NCI-H510A (cell line): ENCODE results near the gene NARS2.
"Not testable (repeated sequence)": the region's sequence is repeated elsewhere in the genome, so short reads cannot be mapped to it uniquely, and the experiment has no call there.

Experiments
- DNase-seq: peaks from one replicate; lab custom pipeline; 2025; lab: John Stamatoyannopoulos, UW

Gene NARS2, protein sequence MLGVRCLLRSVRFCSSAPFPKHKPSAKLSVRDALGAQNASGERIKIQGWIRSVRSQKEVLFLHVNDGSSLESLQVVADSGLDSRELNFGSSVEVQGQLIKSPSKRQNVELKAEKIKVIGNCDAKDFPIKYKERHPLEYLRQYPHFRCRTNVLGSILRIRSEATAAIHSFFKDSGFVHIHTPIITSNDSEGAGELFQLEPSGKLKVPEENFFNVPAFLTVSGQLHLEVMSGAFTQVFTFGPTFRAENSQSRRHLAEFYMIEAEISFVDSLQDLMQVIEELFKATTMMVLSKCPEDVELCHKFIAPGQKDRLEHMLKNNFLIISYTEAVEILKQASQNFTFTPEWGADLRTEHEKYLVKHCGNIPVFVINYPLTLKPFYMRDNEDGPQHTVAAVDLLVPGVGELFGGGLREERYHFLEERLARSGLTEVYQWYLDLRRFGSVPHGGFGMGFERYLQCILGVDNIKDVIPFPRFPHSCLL

DNA sequence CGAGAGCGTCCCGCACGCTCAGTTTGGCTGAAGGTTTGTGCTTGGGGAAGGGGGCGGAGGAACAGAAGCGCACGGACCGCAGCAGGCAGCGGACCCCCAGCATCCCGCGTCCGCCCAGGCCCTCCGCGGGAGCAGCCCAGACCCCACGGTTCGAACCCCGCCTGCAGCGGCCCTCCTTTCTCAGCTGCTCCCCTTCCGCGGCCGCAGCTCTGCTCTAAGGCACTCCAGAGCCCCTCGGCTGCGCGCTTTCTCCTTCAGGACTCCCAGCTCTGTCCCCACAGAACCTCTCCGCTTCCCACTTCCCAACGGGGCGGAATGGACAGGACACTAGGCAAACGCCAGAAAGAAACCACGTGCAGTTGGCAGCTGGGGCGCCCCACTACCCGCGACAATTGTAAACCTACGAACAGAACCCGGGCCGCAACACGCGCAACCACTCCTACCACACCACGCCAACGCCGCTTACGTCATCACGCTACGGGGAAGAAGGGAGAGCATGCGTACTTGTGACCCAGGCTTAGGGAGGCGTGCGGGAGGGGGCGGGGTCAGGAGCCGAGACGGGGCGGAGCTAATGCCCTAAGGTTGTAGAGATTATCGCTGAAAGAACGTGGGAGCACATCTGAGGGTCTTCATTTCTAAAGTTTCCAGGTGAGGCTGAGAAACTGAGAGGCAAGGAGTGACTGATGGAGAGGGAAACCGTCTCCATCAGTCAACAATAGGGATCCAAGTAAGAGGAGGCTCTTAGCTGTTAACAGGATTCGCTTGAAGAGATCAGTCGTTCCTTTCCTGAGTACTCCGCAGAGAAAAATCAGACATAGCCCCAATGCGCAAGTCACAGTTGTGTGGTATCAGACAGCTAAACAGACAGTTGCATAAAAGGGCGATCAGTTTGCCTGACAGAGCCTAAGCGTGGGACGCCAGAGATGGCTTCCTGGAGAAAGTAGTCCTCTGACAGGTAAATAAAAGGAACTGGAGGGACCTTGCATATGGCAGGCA lies at the start of gene NARS2:
NARS2 (minus strand) TSS at position 479 of the 996 bp plus-strand sequence; CDS start at position 103, 376 bp downstream.
- peak; percentile 87 for DNase-seq

DNA sequence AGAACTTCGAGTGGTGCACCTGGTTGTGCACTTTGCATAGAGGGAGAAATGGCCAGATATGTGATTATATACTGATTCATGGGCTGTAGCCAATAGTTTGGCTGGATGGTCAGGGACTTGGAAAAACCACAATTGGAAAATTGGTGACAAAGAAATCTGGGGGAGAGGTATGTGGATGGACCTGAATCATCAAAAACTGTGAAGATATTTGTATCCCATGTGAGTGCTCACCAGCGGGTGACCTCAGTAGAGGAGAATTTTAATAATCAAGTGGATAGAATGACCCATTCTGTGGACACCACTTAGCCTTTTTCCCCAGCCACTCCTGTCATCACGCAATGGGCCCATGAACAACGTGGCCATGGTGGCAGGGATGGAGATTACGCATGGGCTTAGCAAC lies 48.0 kb upstream of the NARS2 start:
- no peak for DNase-seq

DNA sequence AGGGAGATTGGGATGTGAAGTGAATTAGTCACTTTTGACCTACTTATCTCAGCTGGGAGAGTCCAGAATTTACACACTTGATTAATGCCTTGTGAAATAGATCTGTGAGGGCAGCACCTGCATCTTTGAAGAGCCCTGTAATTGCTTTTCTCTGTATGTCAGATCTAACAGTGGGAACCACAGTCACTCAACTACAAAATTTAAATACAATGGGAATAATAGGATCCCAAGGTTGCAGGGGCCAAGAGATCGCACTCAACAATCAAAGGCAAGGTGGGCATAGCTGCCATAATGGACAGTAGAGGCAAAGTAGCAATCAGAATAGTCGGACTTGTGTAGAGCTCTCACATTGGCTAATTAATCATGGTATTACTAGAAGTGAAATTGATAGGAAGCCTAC lies 45.5 kb upstream of the NARS2 start:
- DNase-seq = no peak

DNA sequence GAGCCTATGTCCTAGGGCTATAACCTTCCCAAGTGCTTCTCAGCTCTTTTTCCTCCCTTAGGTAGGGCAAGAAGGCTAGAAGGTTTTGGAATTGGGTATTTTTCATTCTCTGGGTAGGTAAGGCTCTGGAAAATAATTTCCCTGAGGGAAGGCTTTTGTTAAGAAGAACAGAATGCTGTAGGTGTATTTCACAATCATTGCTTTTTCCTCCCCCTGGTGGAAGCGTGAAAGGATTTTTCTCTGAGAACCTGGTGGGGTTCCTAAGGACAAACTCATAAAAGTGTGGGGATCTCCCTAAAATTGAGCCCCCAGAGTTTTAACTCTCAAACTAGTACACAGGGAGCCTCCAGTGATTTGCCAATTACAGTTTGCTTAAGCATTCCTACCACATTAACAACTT lies 41.1 kb upstream of the NARS2 start:
- no peak for DNase-seq

DNA sequence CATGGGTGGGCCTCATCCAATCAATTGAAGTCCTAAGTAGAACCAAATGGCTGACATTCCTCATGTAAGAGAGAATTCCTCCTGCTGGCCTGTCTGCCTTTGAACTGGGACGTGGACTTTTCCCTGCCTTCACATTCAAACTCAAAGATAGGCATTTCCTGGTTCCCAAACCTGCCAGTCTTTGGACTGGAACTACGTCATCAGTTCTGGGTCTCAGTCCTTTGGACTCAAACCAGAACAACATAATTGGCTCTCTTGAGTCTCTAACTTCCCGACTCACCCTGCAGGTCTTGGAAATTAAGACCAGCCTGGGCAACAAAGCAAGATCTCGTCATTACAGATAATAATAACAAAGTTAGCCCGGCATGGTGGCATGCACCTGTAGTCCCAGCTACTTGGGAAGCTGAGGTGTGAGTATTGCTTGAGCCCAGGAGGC lies 38.7 kb upstream of the NARS2 start:
- no peak for DNase-seq

DNA sequence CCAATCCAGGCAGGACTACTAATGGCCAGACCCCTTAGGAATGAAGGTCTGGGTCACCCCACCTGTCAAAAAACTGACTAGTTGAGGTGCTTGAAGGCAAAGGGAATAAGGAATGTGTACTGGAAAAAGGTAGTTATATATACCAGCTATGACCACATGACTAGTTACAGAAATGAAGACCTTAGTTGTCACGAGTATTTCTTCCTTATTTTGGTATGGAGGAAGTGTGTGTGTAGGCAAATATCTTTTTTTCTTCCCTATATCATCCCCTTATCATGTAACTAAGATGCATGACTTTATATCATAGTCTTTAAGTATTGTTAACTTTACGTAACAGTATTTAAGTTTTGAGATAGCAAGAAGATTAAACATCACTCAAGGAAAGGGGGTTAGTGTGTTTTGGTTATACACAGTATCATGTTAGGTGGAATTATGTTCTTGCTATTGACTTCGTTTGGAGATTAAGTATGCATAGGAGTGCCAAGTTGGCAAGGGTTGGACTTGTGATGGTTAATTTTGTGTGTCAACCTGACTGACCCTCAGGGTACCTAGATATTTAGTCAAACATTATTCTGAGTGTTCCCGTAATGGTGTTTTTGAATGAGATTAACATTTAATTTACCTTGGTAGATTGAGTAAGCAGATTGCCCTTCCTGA lies 38.2 kb upstream of the NARS2 start:
- no peak for DNase-seq

DNA sequence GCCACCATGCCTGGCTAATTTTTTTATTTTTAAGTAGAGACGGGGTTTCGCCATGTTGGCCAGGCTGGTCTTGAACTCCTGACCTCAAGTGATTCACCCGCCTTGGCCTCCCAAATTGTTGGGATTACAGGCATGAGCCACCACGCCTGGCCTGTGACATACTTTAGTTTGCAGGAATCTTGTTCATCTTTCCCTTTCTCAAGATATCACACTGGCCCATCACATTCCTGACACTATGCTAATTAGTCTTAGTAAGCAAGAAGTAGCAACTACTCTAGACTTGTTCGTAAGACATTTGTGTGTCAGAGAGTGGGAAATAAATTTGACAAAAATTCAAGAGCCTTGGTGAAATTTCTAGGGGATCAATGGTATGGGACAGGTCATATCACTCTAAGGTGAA lies 34.7 kb upstream of the NARS2 start:
- not testable (repeated sequence) for DNase-seq

DNA sequence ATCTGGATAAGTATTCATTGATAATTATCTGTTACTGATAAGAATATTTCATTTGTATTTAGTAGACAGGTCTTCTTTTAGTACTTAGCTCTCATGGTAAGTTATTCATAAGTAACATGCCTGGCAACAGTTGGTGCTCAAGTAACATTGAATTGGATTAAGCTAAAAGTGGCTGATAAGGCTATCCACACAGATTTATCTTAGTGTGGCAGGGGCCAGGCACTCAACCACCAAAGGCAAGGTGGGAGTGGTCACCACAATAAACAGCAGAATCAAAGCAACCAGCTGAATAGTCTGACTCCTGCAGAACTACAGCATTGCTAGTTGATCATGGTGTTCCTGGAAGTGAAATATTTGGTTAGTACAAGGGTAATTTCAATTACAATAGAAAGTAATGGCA lies 33.0 kb upstream of the NARS2 start:
- no peak for DNase-seq

DNA sequence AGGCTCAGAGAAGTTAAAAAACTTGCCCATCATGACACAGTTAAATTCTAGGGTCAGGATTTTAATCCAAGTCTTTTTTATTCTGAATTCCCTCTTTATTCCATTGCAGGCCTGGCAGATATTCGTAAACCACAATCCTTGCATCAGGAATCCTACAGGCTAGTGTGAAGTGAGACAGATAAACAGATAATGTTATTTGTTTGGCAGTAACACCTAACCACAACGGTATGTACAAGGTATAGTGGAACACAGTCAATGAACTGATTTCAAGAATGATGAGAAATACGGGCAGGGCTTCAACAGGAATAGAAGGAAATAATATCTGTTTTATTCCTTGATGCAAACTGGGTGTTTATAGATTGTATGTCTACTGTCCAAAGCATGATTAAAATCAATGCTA lies 32.0 kb upstream of the NARS2 start:
- DNase-seq = no peak

DNA sequence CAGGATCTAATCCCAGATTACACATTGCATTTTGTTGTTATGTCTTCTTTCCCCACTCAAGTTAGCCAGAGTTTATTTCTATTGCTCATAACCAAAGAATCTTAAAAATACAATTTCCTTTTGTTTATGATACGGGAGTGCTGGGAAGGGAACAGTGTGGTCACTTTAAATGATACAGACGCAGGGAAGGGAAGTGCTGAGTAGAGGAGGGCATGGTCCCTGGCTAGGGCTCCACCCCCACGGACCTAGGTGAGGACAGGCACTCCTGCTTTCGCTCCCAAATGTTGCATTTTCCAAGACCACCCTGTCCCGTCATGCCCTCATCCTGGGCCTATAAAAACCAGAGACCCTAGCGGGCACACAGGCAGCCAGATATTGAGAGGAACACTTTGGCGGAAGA lies 30.6 kb upstream of the NARS2 start:
- DNase-seq = no peak

DNA sequence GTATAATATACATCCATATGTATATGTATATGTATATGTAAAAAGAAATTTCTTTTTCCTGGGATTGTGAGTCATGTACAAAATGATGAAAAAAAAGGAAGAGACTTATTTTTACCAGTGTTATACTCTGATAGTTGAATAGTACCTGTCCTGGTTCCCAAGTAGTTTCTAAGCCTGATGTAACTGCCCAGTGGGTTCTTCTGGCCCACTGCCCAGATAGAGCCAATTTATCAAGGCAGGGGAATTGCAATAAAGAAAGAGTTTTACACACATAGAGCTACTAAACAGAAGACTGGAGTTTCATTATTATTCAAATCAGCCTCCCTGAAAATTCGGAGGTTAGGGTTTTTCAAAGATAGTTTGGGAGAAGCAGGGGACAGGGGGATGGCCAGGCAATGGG lies 29.1 kb upstream of the NARS2 start:
- no peak for DNase-seq

DNA sequence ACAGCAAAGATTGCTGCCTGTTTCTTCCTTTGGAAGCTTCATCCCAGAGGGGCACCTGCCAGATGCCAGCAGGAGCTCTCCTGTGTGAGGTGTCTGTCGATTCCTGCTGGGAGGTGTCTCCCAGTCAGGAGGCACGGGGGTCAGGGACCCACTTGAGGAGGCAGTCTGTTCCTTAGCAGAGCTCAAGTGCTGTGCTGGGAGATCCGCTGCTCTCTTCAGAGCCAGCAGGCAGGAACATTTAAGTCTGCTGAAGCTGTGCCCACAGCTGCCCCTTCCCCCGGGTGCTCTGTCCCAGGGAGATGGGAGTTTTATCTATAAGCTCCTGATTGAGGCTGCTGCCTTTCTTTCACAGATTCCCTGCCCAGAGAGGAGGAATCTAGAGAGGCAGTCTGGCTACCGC lies 28.1 kb upstream of the NARS2 start:
- not testable (repeated sequence) for DNase-seq

DNA sequence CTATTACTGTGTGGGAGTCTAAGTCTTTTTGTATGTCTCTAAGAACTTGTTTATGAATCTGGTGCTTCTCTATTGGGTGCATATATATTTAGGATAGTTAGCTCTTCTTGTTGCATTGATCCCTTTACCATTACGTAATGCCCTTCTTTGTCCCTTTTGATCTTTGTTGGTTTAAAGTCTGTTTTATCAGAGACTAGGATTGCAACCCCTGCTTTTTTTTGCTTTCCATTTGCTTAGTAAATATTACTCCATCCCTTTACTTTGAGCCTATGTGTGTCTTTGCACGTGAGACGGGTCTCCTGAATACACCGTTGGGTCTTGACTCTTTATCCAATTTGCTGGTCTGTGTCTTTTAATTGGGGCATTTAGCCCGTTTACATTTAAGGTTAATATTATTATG lies 26.4 kb upstream of the NARS2 start:
- DNase-seq = not testable (repeated sequence)

DNA sequence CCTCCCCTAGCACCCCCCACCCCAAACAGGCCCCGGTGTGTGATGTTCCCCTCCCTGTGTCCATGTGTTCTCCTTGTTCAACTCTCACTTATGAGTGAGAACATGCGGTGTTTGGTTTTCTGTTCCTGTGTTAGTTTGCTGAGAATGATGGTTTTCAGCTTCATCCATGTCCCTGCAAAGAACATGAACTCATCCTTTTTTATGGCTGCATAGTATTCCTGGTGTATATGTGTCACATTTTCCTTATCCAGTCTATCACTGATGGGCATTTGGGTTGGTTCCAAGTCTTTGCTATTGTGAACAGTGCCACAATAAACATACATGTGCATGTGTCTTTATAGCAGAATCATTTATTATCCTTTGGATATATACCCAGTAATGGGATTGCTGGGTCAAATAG lies 22.9 kb upstream of the NARS2 start:
- DNase-seq = not testable (repeated sequence)

DNA sequence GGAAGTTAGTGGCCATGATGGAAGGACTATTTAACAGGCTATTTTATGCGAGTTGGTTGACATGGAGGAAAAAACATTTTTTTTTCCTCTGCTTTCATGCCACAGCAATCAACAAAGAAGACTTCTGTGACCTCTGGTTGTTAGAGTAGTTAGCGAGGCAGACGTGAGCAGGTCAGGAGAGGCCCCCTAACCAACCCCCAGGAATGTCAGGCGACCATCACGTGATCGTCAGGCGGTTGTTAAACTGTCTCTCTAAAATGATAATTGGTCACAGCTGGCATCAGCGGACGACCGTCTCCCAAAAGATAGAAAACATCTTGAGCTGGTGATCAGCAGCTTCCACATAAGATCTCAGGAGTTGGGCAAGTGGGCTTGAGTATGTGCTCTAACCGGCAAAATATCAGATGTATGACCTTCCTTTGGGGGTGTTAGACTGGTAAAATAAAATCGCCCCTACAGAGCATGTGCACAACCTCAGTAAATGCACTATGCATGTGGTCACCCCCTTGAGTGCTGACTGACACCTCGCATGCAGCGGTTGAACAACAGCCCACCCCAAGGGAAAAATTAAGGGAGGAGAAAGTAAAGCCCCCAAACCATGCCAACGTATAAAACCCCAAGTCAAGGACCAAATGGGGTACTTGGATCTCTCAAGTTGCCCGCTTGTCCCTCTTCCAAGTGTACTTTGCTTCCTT lies 20.9 kb upstream of the NARS2 start:
- no peak for DNase-seq

DNA sequence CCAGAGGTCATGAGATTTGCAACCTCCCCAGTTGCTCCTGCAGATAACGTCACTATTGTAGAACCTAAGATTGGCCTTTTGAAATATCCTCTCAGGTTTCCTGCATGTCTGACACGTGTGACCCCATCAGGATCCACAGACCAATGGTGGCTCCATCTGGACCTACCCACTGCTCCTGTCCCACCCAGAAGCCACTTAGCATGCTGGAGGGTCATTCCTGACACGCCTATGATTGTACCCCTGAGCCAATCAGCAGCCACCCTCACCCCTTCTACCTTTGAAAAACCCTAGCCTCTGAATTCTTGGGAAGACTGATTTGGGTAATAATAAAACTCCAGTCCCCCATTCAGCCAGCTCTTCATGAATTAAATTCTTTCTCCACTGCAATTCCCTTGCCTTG lies 20.1 kb upstream of the NARS2 start:
- no peak for DNase-seq

DNA sequence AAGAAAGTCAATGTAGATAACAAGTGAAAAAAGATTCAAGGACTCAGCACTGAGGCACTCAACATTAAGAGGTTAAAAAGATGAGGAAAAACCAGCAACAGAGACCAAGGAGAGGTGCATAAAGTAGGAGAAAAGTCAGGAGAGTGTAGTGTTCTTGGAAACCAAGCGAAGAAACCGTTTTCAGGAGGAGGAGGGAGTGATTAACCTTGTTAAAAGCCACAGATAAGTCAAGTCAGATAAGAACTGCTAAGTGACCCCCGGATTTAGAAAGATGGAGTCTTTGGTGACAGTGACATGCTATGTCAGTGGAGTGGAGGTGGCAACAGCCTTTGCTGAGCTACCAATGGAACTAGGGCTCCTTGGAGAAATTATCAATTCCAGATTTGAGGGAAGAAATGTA lies 13.9 kb upstream of the NARS2 start:
- no peak for DNase-seq

DNA sequence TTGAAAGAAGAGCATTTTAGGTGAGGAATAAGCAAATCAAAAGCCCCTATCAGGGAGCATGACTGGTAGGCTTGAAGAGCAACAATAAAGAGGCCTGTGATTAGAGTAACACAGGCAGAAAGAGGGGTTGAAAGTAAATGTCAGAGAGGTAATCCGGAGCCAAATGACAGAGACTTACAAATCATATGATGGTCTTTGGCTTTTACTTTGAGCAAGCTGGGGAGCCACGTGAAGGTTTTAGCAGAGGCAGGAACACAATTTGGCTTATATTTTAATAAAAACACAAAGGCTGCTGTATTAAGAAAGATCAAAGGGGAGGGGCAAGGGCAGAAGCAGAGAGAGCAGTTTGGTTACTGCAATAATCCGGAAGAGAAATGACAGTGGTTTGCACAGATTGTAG lies 12.8 kb upstream of the NARS2 start:
- no peak for DNase-seq

DNA sequence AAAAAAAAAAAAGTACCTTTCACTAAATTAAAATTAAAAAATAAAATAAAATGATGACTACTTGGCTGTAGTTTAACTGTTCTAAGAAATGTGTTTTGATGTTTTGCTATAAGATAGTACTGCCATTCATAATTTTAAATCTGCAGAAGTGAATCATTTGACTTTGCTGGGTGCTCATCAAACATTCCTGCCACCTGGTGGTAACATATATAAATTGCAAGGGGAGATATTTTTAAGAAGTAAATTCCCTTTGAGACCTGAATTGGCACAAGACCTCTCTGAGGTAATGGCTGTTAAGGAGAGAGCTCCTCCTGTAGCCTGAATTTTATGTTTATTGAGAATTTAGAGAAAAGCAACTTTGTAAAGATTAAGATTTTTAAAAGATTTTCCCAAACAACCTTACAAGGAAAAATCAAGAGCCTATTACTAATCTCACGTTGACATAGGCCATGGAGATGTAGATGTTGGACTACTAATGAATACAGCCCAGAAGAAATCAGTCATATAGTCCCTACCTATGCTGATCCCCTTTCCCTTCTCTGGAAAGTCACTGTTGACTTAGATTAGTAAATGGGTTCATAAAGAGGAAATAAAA lies 11.9 kb upstream of the NARS2 start:
- no peak for DNase-seq

DNA sequence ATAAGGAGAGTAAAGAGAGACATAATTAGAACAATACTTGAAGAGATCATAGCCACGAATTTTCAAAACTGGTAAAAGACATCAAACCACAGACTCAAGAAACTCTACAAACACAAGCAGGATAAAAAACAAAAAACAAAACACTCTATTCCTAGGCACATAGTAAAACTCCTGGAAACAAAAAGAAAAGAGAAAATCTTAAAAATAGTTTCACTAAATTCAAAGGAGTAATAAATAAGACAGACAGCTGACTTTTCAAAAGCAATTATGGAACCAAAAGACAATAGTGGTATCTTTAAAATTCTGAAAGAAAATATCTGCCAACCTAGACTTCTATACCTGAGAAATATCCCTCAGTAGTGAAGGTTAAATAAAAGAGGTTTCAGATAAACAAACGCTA lies 9.2 kb upstream of the NARS2 start:
- no peak for DNase-seq

DNA sequence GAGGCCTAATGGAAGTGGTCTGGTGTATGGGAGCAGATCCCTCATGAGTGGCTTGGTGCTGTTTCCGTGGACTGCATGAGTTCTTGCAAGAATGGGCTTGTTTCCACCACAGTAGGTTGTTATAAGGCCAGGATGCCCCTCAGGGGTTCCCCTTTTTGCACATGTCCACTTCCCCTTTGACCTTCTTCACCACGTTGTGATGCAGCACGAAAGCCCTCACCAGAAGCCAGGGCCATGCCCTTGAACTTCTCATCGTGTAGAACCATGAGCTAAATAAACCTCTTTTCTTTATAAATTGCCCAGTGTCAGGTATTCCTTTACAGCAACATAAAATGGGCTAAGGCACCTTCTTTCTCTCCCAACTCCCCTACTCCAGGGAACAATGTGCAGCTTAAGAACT lies 2.8 kb upstream of the NARS2 start:
- DNase-seq = no peak
